Mononuclear cell (primary cell): ENCODE measurements around the gene FAM81B. TPM values are rescaled to one million over a fixed set of nuclear protein-coding genes. Genes with fewer than 3 reads are reported as not detected.
"Not testable (repeated sequence)": the region's sequence is repeated elsewhere in the genome, so short reads cannot be mapped to it uniquely, and the experiment has no call there.

Experiments used
- H3K27me3 ChIP-seq: 2 replicates; pipeline ENCODE4 v1.6.0; 2011; ENCODE audit warnings: low read length, control low read depth; ENCODE audit not compliant: insufficient read depth
- H3K4me1 ChIP-seq: 2 replicates; pipeline ENCODE4 v1.5.1; 2011; ENCODE audit warnings: mild to moderate bottlenecking, low read length, control low read depth; ENCODE audit not compliant: insufficient read depth
- H3K4me3 ChIP-seq: 2 replicates; pipeline ENCODE4 v1.5.1; 2011; ENCODE audit warnings: mild to moderate bottlenecking, low read length, moderate library complexity
- H3K9me3 ChIP-seq: 2 replicates; pipeline ENCODE4 v1.5.1; 2011; ENCODE audit warnings: low read depth, mild to moderate bottlenecking, control low read depth, low read length
- total RNA-seq: library from RNA; depleted of rRNA; stranded (reverse); fragments of >200 nt; gene quantifications from one replicate; pipeline ENCODE4 v1.2.3, GENCODE V29; 2012

Gene FAM81B
- total RNA-seq, 1 donor: 1.8 TPM

GRCh38 chr5:95384485-95385213 lies 6.5 kb upstream of the FAM81B start:
- Histone ChIP-seq H3K27me3 (no peaks in the 10 kb centered on the region), H3K9me3 (no peaks in the 10 kb centered on the region), H3K4me1 (no peaks in the 10 kb centered on the region), H3K4me3 (no peak overlapping the region)

GRCh38 chr5:95385334-95385733 lies 5.8 kb upstream of the FAM81B start:
- no peak overlapping the region for H3K4me3 ChIP-seq
- H3K9me3 ChIP-seq: no peaks in the 10 kb centered on the region
- H3K4me1 ChIP-seq: no peaks in the 10 kb centered on the region
- H3K27me3 ChIP-seq: no peaks in the 10 kb centered on the region

- not testable (repeated sequence) for H3K27me3 ChIP-seq, H3K4me1 ChIP-seq, H3K9me3 ChIP-seq
These were observed 799 bp downstream of the FAM81B start for GRCh38 chr5:95391965-95392364.

GRCh38 chr5:95392593-95393182 lies 1.5 kb downstream of the FAM81B start:
- H3K9me3 ChIP-seq: no peaks in the 10 kb centered on the region
- no peak overlapping the region for H3K4me3 ChIP-seq
- no peaks in the 10 kb centered on the region for H3K4me1 ChIP-seq

More at GRCh38 chr5:95391965-95392364, 799 bp downstream of the FAM81B start:
- H3K4me3 ChIP-seq: not testable (repeated sequence)

GRCh38 chr5:95393279-95393678 lies 2.1 kb downstream of the FAM81B start:
- Histone ChIP-seq H3K4me1 (no peaks in the 10 kb centered on the region), H3K9me3 (no peaks in the 10 kb centered on the region), H3K4me3 (no peak overlapping the region), H3K27me3 (no peaks in the 10 kb centered on the region)

More at GRCh38 chr5:95392593-95393182, 1.5 kb downstream of the FAM81B start:
- H3K27me3 ChIP-seq: no peaks in the 10 kb centered on the region

- no peak overlapping the region for H3K4me3 ChIP-seq
- H3K27me3 ChIP-seq: no peaks in the 10 kb centered on the region
- H3K4me1 ChIP-seq: no peaks in the 10 kb centered on the region
- no peaks in the 10 kb centered on the region for H3K9me3 ChIP-seq
These were observed 7.8 kb downstream of the FAM81B start for GRCh38 chr5:95398989-95399388.

- H3K27me3 ChIP-seq: no peaks in the 10 kb centered on the region
- H3K4me3 ChIP-seq: no peak overlapping the region
- no peaks in the 10 kb centered on the region for H3K4me1 ChIP-seq
- H3K9me3 ChIP-seq: no peaks in the 10 kb centered on the region
These were observed 10.5 kb downstream of the FAM81B start for GRCh38 chr5:95401626-95402025.

- Histone ChIP-seq H3K4me3 (no peak overlapping the region), H3K27me3 (no peaks in the 10 kb centered on the region), H3K4me1 (no peaks in the 10 kb centered on the region), H3K9me3 (no peaks in the 10 kb centered on the region)
These were observed 12.8 kb downstream of the FAM81B start for GRCh38 chr5:95403996-95404395.

- Histone ChIP-seq H3K9me3 (no peaks in the 10 kb centered on the region), H3K27me3 (no peaks in the 10 kb centered on the region), H3K4me1 (no peaks in the 10 kb centered on the region), H3K4me3 (no peak overlapping the region)
These were observed 15.4 kb downstream of the FAM81B start for GRCh38 chr5:95406426-95407090.

- Histone ChIP-seq H3K27me3 (no peaks in the 10 kb centered on the region), H3K4me1 (no peaks in the 10 kb centered on the region), H3K4me3 (no peak overlapping the region), H3K9me3 (no peaks in the 10 kb centered on the region)
These were observed 19.1 kb downstream of the FAM81B start for GRCh38 chr5:95410279-95410678.

GRCh38 chr5:95411474-95411873 lies 20.3 kb downstream of the FAM81B start:
- Histone ChIP-seq H3K4me1 (no peaks in the 10 kb centered on the region), H3K4me3 (no peak overlapping the region), H3K9me3 (no peaks in the 10 kb centered on the region), H3K27me3 (no peaks in the 10 kb centered on the region)

GRCh38 chr5:95414451-95414850 lies 23.3 kb downstream of the FAM81B start:
- Histone ChIP-seq H3K27me3 (no peaks in the 10 kb centered on the region), H3K4me3 (no peak overlapping the region), H3K9me3 (no peaks in the 10 kb centered on the region), H3K4me1 (no peaks in the 10 kb centered on the region)

GRCh38 chr5:95417971-95418370 lies 26.8 kb downstream of the FAM81B start:
- no peak overlapping the region for H3K4me3 ChIP-seq
- H3K27me3 ChIP-seq: no peaks in the 10 kb centered on the region
- H3K4me1 ChIP-seq: no peaks in the 10 kb centered on the region
- no peaks in the 10 kb centered on the region for H3K9me3 ChIP-seq

- no peaks in the 10 kb centered on the region for H3K27me3 ChIP-seq
- H3K9me3 ChIP-seq: no peaks in the 10 kb centered on the region
- H3K4me1 ChIP-seq: no peaks in the 10 kb centered on the region
- H3K4me3 ChIP-seq: no peak overlapping the region
These were observed 31.7 kb downstream of the FAM81B start for GRCh38 chr5:95422838-95423237.

- Histone ChIP-seq H3K4me1 (no peaks in the 10 kb centered on the region), H3K4me3 (no peak overlapping the region), H3K27me3 (no peaks in the 10 kb centered on the region), H3K9me3 (no peaks in the 10 kb centered on the region)
These were observed 32.9 kb downstream of the FAM81B start for GRCh38 chr5:95424016-95424415.
